Measurements from ENCODE around the gene YPEL2.
A peak's percentile ranks its signal among the peaks of the same experiment; 100 is the strongest.

Gene YPEL2

DNA sequence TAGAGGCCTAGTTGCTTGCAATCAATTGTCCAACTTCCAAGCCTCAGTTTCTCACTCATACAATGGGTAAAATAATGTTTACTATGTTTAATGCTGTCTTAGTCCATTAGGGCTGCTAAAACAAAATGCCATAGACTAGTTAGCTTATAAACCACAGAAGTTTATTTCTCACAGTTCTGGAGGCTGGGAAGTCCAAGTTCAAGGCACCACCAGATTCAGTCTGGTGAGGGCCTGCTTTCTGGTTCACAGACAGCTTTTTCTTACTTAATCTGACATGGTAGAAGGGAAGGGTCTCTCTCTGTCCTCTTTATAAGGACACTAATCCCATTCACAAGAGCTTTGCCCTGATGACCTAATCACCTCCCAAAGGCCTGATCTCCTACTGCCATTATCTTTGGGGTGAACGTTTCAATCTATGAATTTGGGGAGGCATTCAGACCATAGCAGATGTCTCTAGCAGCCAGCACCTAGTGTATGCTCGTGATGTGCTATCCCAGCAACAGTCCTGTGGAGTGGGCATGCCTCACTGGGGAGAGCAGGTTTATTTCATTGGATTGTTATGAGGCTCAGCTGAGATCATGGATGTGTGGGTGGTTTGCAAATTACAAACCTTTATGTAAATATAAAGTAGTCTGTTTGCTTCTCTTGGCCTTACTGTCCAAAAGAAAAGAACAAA lies 25.2 kb downstream of the YPEL2 start:
- Histone ChIP-seq H3K9me3 (ENCODE audit: control insufficient read depth, insufficient read depth, low read depth, low read length) (no peaks in the 10 kb centered on the region), H3K4me1 (ENCODE audit: control insufficient read depth, insufficient read depth, low read length) (peaks cover 28% of the 10 kb centered on the region), H3K4me3 (ENCODE audit: low read depth, low read length) (no peak overlapping the region), H3K27ac (ENCODE audit: extremely low read depth, low read depth, low read length) (no peak overlapping the region), H3K36me3 (ENCODE audit: control insufficient read depth in 2 of 2, insufficient read depth in 1 of 2, low read length in 2 of 2) (no peaks in the 10 kb centered on the region; a peak in 1 of 3 replicates)
- ChIA-PET POLR2A (no interaction called here), CTCF (interaction anchor here (0.8 to 2.7 kb wide), 5 partner anchors 9 to 85 kb away, joined by 3 to 12 read pairs (median 6); no protein-coding TSS in a partner anchor)
- TF ChIP-seq, protein P1, sequence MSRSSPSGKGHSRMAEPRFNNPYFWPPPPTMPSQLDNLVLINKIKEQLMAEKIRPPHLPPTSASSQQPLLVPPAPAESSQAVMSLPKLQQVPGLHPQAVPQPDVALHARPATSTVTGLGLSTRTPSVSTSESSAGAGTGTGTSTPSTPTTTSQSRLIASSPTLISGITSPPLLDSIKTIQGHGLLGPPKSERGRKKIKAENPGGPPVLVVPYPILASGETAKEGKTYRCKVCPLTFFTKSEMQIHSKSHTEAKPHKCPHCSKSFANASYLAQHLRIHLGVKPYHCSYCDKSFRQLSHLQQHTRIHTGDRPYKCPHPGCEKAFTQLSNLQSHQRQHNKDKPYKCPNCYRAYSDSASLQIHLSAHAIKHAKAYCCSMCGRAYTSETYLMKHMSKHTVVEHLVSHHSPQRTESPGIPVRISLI (tag by site-specific recombination; IDR thresholded peaks at IDR 0.05), result no peak
- TF ChIP-seq, protein P2, sequence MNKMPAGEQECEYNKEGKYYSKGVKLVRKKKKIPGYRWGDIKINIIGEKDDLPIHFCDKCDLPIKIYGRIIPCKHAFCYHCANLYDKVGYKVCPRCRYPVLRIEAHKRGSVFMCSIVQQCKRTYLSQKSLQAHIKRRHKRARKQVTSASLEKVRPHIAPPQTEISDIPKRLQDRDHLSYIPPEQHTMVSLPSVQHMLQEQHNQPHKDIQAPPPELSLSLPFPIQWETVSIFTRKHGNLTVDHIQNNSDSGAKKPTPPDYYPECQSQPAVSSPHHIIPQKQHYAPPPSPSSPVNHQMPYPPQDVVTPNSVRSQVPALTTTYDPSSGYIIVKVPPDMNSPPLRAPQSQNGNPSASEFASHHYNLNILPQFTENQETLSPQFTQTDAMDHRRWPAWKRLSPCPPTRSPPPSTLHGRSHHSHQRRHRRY (tag by site-specific recombination; IDR thresholded peaks at IDR 0.05), result no peak
- TF ChIP-seq SETDB1 (IDR thresholded peaks at IDR 0.05; ENCODE audit: insufficient read length, low read length) (peak; percentile 52), ZFHX2 (tag by site-specific recombination; conservative IDR thresholded peaks at IDR 0.05) (0 out of 2 replicates have a peak, but pooled peaks have one; percentile 49), ZNF324 (tag by site-specific recombination; IDR thresholded peaks at IDR 0.05) (no peak), ZNF529 (tag by site-specific recombination; IDR thresholded peaks at IDR 0.05; ENCODE audit: insufficient replicate concordance) (no peak), ZNF777 (tag by site-specific recombination; IDR thresholded peaks at IDR 0.05; ENCODE audit: borderline replicate concordance) (no peak), ZNF596 (tag by site-specific recombination; IDR thresholded peaks at IDR 0.05) (no peak), ZNF169 (tag by site-specific recombination; IDR thresholded peaks at IDR 0.05) (no peak)

DNA sequence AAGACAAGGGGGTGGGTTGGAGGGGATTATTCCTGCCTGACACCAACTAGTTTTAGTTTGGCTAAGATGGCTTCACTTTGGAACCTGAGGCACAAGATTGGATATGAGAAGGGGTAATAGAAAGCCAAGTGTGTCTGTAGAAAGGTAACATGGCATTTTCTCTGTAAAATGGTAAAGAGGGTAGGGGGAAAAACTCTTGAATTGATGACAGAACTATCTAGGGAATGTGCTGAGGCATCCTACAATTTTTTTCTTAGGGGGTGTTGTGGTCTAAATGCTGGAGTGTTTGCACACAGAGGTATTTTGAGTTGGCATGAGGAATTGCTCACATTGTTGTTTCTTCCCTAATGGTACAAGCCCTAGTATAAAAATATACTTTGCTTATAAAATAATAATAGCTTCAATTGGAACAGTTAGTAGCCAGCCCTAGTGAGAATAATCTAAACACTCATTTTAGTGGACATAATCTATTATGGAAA lies 25.8 kb downstream of the YPEL2 start:
- Histone ChIP-seq H3K4me3 (ENCODE audit: low read depth, low read length) (no peak overlapping the region), H3K9me3 (ENCODE audit: control insufficient read depth, insufficient read depth, low read depth, low read length) (no peaks in the 10 kb centered on the region), H3K4me1 (ENCODE audit: control insufficient read depth, insufficient read depth, low read length) (peaks cover 33% of the 10 kb centered on the region), H3K36me3 (ENCODE audit: control insufficient read depth in 2 of 2, insufficient read depth in 1 of 2, low read length in 2 of 2) (no peaks in the 10 kb centered on the region; a peak in 1 of 3 replicates), H3K27ac (ENCODE audit: extremely low read depth, low read depth, low read length) (no peak overlapping the region)
- CTCF ChIA-PET, result interaction anchor here (1.0 kb wide), 1 partner anchor 84 kb away, joined by 5 read pairs; no protein-coding TSS in a partner anchor
- POLR2A ChIA-PET, result no interaction called here
- TF ChIP-seq ZNF302 (tag by site-specific recombination; IDR thresholded peaks at IDR 0.05; ENCODE audit: low read depth), result no peak
- no peak for TF ChIP-seq ZNF610 (tag by site-specific recombination; IDR thresholded peaks at IDR 0.05; ENCODE audit: borderline replicate concordance)
- TF ChIP-seq, protein P3, sequence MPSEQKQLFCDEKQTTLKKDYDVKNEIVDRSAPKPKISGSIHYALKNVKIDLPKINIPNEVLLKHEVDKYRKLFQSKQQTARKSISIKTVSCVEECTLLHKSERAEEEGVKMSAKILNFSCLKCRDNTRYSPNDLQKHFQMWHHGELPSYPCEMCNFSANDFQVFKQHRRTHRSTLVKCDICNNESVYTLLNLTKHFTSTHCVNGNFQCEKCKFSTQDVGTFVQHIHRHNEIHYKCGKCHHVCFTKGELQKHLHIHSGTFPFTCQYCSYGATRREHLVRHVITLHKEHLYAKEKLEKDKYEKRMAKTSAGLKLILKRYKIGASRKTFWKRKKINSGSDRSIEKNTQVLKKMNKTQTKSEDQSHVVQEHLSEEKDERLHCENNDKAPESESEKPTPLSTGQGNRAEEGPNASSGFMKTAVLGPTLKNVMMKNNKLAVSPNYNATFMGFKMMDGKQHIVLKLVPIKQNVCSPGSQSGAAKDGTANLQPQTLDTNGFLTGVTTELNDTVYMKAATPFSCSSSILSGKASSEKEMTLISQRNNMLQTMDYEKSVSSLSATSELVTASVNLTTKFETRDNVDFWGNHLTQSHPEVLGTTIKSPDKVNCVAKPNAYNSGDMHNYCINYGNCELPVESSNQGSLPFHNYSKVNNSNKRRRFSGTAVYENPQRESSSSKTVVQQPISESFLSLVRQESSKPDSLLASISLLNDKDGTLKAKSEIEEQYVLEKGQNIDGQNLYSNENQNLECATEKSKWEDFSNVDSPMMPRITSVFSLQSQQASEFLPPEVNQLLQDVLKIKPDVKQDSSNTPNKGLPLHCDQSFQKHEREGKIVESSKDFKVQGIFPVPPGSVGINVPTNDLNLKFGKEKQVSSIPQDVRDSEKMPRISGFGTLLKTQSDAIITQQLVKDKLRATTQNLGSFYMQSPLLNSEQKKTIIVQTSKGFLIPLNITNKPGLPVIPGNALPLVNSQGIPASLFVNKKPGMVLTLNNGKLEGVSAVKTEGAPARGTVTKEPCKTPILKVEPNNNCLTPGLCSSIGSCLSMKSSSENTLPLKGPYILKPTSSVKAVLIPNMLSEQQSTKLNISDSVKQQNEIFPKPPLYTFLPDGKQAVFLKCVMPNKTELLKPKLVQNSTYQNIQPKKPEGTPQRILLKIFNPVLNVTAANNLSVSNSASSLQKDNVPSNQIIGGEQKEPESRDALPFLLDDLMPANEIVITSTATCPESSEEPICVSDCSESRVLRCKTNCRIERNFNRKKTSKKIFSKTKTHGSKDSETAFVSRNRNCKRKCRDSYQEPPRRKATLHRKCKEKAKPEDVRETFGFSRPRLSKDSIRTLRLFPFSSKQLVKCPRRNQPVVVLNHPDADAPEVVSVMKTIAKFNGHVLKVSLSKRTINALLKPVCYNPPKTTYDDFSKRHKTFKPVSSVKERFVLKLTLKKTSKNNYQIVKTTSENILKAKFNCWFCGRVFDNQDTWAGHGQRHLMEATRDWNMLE (tag by site-specific recombination; conservative IDR thresholded peaks at IDR 0.05; ENCODE audit: low read depth), result no peak
- TF ChIP-seq GLI2 (tag by site-specific recombination; IDR thresholded peaks at IDR 0.05; ENCODE audit: borderline replicate concordance, low read depth), result no peak
- no peak for TF ChIP-seq SALL2 (tag by site-specific recombination; IDR thresholded peaks at IDR 0.05; ENCODE audit: borderline replicate concordance)
- no peak for TF ChIP-seq ZEB2 (tag by site-specific recombination; IDR thresholded peaks at IDR 0.05)
- no peak for TF ChIP-seq ZNF837 (tag by site-specific recombination; IDR thresholded peaks at IDR 0.05)
- TF ChIP-seq, protein P4, sequence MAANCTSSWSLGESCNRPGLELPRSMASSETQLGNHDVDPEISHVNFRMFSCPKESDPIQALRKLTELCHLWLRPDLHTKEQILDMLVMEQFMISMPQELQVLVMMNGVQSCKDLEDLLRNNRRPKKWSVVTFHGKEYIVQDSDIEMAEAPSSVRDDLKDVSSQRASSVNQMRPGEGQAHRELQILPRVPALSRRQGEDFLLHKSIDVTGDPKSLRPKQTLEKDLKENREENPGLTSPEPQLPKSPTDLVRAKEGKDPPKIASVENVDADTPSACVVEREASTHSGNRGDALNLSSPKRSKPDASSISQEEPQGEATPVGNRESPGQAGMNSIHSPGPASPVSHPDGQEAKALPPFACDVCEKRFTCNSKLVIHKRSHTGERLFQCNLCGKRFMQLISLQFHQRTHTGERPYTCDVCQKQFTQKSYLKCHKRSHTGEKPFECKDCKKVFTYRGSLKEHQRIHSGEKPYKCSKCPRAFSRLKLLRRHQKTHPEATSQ (tag by site-specific recombination; IDR thresholded peaks at IDR 0.05), result no peak
- TF ChIP-seq, protein P5, sequence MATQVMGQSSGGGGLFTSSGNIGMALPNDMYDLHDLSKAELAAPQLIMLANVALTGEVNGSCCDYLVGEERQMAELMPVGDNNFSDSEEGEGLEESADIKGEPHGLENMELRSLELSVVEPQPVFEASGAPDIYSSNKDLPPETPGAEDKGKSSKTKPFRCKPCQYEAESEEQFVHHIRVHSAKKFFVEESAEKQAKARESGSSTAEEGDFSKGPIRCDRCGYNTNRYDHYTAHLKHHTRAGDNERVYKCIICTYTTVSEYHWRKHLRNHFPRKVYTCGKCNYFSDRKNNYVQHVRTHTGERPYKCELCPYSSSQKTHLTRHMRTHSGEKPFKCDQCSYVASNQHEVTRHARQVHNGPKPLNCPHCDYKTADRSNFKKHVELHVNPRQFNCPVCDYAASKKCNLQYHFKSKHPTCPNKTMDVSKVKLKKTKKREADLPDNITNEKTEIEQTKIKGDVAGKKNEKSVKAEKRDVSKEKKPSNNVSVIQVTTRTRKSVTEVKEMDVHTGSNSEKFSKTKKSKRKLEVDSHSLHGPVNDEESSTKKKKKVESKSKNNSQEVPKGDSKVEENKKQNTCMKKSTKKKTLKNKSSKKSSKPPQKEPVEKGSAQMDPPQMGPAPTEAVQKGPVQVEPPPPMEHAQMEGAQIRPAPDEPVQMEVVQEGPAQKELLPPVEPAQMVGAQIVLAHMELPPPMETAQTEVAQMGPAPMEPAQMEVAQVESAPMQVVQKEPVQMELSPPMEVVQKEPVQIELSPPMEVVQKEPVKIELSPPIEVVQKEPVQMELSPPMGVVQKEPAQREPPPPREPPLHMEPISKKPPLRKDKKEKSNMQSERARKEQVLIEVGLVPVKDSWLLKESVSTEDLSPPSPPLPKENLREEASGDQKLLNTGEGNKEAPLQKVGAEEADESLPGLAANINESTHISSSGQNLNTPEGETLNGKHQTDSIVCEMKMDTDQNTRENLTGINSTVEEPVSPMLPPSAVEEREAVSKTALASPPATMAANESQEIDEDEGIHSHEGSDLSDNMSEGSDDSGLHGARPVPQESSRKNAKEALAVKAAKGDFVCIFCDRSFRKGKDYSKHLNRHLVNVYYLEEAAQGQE (tag by site-specific recombination; IDR thresholded peaks at IDR 0.05), result no peak
- TF ChIP-seq, protein P6, sequence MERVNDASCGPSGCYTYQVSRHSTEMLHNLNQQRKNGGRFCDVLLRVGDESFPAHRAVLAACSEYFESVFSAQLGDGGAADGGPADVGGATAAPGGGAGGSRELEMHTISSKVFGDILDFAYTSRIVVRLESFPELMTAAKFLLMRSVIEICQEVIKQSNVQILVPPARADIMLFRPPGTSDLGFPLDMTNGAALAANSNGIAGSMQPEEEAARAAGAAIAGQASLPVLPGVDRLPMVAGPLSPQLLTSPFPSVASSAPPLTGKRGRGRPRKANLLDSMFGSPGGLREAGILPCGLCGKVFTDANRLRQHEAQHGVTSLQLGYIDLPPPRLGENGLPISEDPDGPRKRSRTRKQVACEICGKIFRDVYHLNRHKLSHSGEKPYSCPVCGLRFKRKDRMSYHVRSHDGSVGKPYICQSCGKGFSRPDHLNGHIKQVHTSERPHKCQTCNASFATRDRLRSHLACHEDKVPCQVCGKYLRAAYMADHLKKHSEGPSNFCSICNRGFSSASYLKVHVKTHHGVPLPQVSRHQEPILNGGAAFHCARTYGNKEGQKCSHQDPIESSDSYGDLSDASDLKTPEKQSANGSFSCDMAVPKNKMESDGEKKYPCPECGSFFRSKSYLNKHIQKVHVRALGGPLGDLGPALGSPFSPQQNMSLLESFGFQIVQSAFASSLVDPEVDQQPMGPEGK (tag by site-specific recombination; IDR thresholded peaks at IDR 0.05), result no peak

All from HEK293 (cell line).